Activated CD8-positive, alpha-beta memory T cell treated with anti-CD3 and anti-CD28 coated beads for 36 hours (primary cell): ENCODE results near the gene CAB39L. TPM values are rescaled to one million over a fixed set of nuclear protein-coding genes. Genes with fewer than 3 reads are reported as not detected.

Experiments used
- CTCF ChIA-PET: fragments of 350-600 bp; sonication (Branson Sonifier 250); formaldehyde crosslinking; loops from one replicate; lab custom pipeline; 2021; ENCODE audit warnings: antibody characterized with exemption; lab: Charles Lee
- POLR2A ChIA-PET: fragments of 350-600 bp; sonication (Branson Sonifier 250); formaldehyde crosslinking; loops from one replicate; lab custom pipeline; 2021; ENCODE audit warnings: antibody characterized with exemption; lab: Charles Lee
- total RNA-seq, 2 experiments: library from RNA; stranded (reverse); gene quantifications; one replicate each; pipeline ENCODE4 v1.2.3, GENCODE V29; 2021

The CAB39L gene
- total RNA-seq = 1 to 10 TPM; 5.6 to 5.7 TPM

GRCh38 chr13:49443704-49444523, at the start of gene CAB39L, which contains the start of gene SETDB2:
TSS of gene CAB39L (minus strand) at chr13:49444064. CDS start at chr13:49382910, 61,154 bp downstream.
TSS of gene SETDB2 (plus strand) at chr13:49444274. CDS start at chr13:49451894, 7,620 bp downstream.
- POLR2A ChIA-PET = interaction anchor here (0.6 to 4.7 kb wide), 9 partner anchors 8 to 468 kb away, joined by 3 to 59 read pairs (median 3); partner anchors contain the start of genes ARL11, FNDC3A, PHF11 and RCBTB1
- CTCF ChIA-PET = no interaction called here

GRCh38 chr13:49488563-49488962, 44.7 kb upstream of the CAB39L start:
- POLR2A ChIA-PET = no interaction called here
- CTCF ChIA-PET = no interaction called here

GRCh38 chr13:49481788-49482187, 37.9 kb upstream of the CAB39L start:
- ChIA-PET POLR2A (no interaction called here), CTCF (no interaction called here)

DNA sequence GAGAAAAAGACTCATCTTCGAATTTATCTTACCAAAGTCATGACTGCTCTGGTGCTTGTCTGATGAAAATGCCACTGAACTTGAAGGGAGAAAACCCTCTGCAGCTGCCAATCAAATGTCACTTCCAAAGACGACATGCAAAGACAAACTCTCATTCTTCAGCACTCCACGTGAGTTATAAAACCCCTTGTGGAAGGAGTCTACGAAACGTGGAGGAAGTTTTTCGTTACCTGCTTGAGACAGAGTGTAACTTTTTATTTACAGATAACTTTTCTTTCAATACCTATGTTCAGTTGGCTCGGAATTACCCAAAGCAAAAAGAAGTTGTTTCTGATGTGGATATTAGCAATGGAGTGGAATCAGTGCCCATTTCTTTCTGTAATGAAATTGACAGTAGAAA, 32.7 kb upstream of the CAB39L start:
- ChIA-PET POLR2A (no interaction called here), CTCF (no interaction called here)

- CTCF ChIA-PET = no interaction called here
- POLR2A ChIA-PET = no interaction called here
Observed at GRCh38 chr13:49472186-49472585, 28.3 kb upstream of the CAB39L start.

DNA sequence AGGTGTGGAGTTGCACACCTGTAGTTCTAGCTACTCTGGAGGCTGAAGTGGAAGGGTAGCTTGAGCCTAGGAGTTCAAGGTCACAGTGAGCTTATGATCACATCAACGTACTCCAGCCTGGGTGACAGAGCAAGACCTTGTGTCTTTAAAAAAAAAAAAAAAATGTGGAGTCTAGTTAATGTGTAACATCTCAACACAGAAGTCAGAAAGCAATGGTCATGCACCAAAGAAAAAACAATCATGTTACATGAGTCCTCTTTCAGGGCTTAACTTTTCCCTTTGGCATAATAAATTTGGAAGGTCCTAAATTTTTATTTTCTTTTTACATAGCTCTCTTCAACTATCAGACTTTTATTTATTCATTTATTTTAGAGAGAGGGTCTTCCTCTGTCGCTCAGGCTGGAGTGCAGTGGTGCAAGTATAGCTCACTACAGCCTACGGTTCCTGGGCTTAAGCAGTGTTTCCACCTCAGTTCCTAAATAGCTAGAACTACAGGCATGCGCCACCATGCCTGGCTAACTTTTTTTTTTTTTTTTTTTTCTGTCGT, 22.5 kb upstream of the CAB39L start:
- POLR2A ChIA-PET = interaction anchor here (0.7 kb wide), 1 partner anchor 383 kb away, joined by 3 read pairs; no protein-coding TSS in a partner anchor
- CTCF ChIA-PET = interaction anchor here (0.7 kb wide), 2 partner anchors 186 to 1776 kb away, joined by 3 to 4 read pairs; no protein-coding TSS in a partner anchor

DNA sequence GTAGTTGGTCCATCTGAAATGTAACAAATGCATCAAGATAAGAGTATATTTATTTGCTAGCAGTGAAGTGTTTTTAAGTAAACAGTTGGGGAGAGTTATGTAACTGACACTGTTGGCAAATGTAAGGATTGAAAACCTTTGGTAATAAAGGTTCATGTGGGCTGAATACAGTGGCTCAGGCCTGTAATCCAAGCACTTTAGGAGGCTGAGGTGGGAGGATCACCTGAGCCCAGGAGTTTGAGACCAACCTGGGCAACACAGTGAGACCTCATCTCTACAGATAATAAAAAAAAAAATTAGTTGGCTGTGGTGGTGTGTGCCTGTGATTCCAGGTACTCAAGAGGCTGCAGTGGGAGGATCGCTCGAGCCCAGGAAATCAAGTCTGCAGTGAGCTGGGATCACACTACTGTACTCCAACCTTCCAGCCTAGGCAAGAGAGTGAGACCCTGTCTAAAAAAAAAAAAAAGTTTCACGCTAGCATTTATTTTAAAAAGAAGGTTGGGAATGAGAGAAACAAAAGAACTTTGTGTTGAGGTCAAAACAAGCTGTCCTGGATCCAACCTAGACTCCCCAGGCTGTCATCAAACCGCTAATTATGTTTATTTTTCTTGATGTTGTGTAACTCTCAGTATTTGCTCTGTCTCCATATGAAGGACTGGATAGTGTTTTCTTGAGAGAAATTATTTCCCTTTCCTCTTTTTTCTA, 20.9 kb upstream of the CAB39L start:
- ChIA-PET POLR2A (interaction anchor here (0.7 kb wide), 1 partner anchor 11 kb away, joined by 3 read pairs; no protein-coding TSS in a partner anchor), CTCF (no interaction called here)

- ChIA-PET POLR2A (no interaction called here), CTCF (no interaction called here)
Observed at GRCh38 chr13:49464085-49464484, 20.2 kb upstream of the CAB39L start.

DNA sequence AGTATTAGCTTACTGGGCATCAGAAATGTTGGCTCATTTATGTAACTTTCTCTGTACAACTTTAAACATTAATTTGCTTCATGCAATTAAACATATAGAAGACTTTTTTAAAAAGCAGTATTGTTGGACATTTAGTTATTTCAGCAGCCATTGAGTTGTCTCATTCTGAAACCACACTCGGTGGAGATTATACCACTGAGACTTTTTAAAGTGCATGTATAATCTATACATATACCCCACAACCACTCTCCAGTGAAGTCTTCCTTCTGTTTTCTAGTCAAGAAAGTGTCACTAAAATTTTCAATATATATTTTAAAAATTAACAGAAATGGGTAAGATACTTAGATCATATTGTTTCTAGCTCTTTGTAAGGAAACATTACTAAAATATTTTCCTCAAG, 15.7 kb upstream of the CAB39L start:
- CTCF ChIA-PET = no interaction called here
- POLR2A ChIA-PET = interaction anchor here (0.5 kb wide), 1 partner anchor 37 kb away, joined by 6 read pairs; no protein-coding TSS in a partner anchor

DNA sequence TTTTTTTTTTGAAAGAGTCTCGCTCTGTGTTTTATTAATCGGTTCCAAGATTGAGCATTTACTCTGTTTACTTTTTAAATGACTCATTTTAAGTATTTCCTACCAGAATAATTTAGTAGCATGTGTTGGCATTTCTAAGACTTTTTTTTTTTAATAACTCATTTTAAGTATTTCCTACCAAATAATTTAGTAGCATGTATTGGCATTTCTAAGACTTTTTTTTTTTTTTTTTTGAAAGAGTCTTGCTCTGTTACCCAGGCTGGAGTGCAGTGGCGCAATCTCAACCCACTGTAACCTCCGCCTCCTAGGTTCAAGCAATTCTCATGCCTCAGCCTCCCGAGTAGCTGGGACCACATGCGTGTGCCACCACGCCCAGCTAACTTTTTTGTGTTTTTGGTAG, 13.4 kb upstream of the CAB39L start:
- ChIA-PET POLR2A (no interaction called here), CTCF (no interaction called here)

GRCh38 chr13:49456156-49456555, 12.3 kb upstream of the CAB39L start:
- POLR2A ChIA-PET = no interaction called here

DNA sequence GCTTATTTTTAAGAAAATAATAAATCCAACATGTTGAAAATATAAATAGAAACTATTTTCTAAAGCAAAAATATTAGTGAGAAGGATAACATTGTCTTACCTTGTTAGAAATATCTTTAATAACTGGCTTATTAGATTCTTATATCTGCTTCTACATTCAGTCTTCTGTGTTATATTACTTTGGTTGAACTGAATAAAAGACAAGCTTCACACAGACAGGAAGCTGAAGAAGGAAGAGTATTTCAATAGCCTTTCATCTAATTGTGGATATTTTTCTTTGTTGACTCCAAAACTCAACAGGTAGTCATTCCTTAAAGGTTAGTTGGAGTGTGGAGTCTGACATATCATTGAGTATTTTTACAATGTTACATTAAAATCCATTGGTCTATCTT, 11.1 kb upstream of the CAB39L start:
- CTCF ChIA-PET = no interaction called here

More at GRCh38 chr13:49456156-49456555, 12.3 kb upstream of the CAB39L start:
- CTCF ChIA-PET = no interaction called here

DNA sequence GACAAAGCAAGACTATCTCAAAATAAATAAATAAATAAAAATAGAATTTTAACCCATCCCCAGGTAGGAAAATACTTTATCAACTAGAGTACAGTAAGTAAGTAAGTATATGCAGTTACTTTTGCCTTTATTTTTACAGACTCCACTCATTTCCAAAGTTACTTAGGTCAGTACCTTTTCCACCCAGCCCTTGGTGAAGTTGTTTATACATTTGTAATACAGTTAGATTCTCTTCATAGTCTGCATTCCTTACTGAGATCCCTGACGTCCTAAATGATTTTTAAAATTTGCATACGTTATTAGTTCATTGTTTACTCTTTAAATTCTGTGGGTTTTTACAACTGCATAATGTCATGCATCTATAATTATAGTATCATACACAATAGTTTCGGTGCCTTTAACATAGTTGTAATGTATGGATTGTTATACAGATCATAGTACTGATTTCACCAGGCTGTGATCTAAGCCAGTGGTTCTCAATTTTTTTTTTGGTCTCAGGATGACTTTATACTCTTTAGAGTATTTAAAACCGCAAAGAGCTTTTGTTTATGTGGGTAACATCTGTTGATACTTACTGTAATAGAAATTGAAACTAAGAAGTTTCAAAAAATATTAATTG, 10.6 kb upstream of the CAB39L start:
- POLR2A ChIA-PET = interaction anchor here (1.5 to 2.2 kb wide), 2 partner anchors 12 to 41 kb away, joined by 4 to 7 read pairs; partner anchors contain the start of gene PHF11
- CTCF ChIA-PET = no interaction called here

More for the DNA sequence above, 11.1 kb upstream of the CAB39L start:
- POLR2A ChIA-PET = interaction anchor here (1.5 to 2.2 kb wide), 2 partner anchors 12 to 41 kb away, joined by 4 to 7 read pairs; partner anchors contain the start of gene PHF11

GRCh38 chr13:49453465-49453864, 9.6 kb upstream of the CAB39L start:
- POLR2A ChIA-PET = no interaction called here
- CTCF ChIA-PET = no interaction called here

- CTCF ChIA-PET = no interaction called here
- POLR2A ChIA-PET = interaction anchor here (0.6 to 1.0 kb wide), 3 partner anchors 10 to 71 kb away, joined by 3 to 8 read pairs (median 5); partner anchors contain the start of genes CAB39L and PHF11
Observed at GRCh38 chr13:49452725-49453457, 9.0 kb upstream of the CAB39L start.

- CTCF ChIA-PET = no interaction called here
- POLR2A ChIA-PET = interaction anchor here (0.5 to 1.1 kb wide), 2 partner anchors 46 to 153 kb away, joined by 3 read pairs; partner anchors contain the start of gene PHF11
Observed at GRCh38 chr13:49450105-49450819, 6.4 kb upstream of the CAB39L start.

DNA sequence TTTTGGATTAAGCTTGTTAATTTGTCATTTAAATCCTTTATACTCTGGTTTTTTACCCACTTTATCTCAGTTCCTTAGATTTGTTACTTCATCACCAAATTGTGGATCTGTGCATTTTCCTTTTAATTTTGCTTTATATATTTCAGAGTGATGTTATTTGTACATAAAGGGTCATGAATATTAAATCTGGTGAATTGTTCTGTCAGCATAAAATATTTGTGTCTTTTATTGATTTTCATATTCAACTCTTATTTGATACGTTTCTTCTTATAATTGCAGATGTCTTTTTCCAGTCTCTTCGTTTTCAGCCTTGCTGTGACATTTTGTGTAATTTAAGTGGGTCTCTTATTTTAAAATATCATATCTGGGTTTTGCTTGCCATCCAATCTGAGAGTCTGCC, 4.9 kb upstream of the CAB39L start:
- ChIA-PET CTCF (no interaction called here), POLR2A (no interaction called here)

- CTCF ChIA-PET = no interaction called here
- POLR2A ChIA-PET = interaction anchor here (4.7 kb wide), 1 partner anchor 50 kb away, joined by 59 read pairs; the partner anchor contains the start of gene PHF11
Observed at GRCh38 chr13:49446473-49446872, 2.6 kb upstream of the CAB39L start.
